GM04503 (cell line): Measurements from ENCODE around the gene ARHGAP11A.

Experiments used
- DNase-seq: peaks from one replicate; pipeline ENCODE4 v3.0.0-alpha.2; 2012; ENCODE audit warnings: low read depth

The ARHGAP11A gene

DNA sequence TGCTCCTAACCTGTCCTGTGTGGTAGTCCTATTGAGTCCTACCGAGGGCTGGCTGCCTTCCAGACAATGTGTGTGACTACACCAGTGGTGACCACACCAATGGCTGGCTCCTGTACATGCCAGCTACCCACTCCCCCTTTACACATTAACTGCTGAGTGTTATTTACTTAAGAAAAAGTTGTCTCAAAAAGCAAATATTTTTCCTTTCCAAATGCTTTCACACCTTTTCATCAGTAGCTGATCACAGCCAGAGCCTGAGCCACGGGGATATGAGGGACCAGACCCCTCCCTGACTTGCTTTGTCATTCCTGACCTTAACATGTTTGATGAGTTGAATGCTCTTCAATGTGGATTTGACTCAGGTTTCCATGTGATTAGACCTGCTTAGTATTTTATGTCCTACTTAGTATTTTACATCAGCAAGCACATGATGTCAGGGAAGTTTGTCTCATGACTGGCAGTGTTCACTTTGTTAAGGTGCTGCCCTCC lies 72.9 kb downstream of the ARHGAP11A start:
- DNase-seq: no peak
